Stimulated activated naive CD4-positive, alpha-beta T cell (primary cell): ENCODE measurements around the gene PCNX3.

Experiments used
- DNase-seq, 6 experiments: peaks; one replicate each; lab custom pipeline; 2025; lab: John Stamatoyannopoulos, UW

PCNX3 gene

GRCh38 chr11:65598258-65598699, 17.3 kb upstream of the PCNX3 start:
- DNase-seq: no peak

GRCh38 chr11:65599216-65599954, 16.2 kb upstream of the PCNX3 start:
- DNase-seq: no peak

GRCh38 chr11:65599955-65600246, 15.7 kb upstream of the PCNX3 start:
- DNase-seq: no peak

- DNase-seq: no peak
These were observed 11.3 kb upstream of the PCNX3 start for GRCh38 chr11:65604258-65604657.

- no peak for DNase-seq
These were observed 8.5 kb upstream of the PCNX3 start for GRCh38 chr11:65606876-65607613.

- no peak for DNase-seq
These were observed 7.8 kb upstream of the PCNX3 start for GRCh38 chr11:65607614-65608426.

GRCh38 chr11:65609229-65609628, 6.3 kb upstream of the PCNX3 start:
- DNase-seq: no peak

GRCh38 chr11:65609665-65610064, 5.9 kb upstream of the PCNX3 start:
- no peak for DNase-seq

GRCh38 chr11:65610404-65610803, 5.2 kb upstream of the PCNX3 start:
- DNase-seq: no peak

GRCh38 chr11:65611028-65611757, 4.4 kb upstream of the PCNX3 start:
- no peak for DNase-seq

- DNase-seq: no peak
These were observed 3.6 kb upstream of the PCNX3 start for GRCh38 chr11:65611758-65612603.

GRCh38 chr11:65612691-65613090, 2.9 kb upstream of the PCNX3 start:
- no peak for DNase-seq

GRCh38 chr11:65613091-65613928, 2.3 kb upstream of the PCNX3 start:
- peak in 2 of 6 experiments; percentile 21 to 58 for DNase-seq

GRCh38 chr11:65615950-65616574, 486 bp downstream of the PCNX3 start:
- peak in 1 of 6 experiments; percentile 62 for DNase-seq

- peak in 1 of 6 experiments; percentile 12 for DNase-seq
These were observed 1.0 kb downstream of the PCNX3 start for GRCh38 chr11:65616575-65617001.

GRCh38 chr11:65617136-65617850, 1.7 kb downstream of the PCNX3 start:
- no peak for DNase-seq

- no peak for DNase-seq
These were observed 2.6 kb downstream of the PCNX3 start for GRCh38 chr11:65617990-65618751.

GRCh38 chr11:65618763-65619162, 3.2 kb downstream of the PCNX3 start:
- no peak for DNase-seq
